Esophagus muscularis mucosa (tissue), 4 donors: ENCODE results near the gene MEOX2. TPM values are rescaled to one million over a fixed set of nuclear protein-coding genes. Genes with fewer than 3 reads are reported as not detected.

Experiments
- DNase-seq: peaks from one replicate; pipeline ENCODE4 v3.0.0-alpha.2; 2017; ENCODE audit errors: extremely low spot score
- H3K27ac ChIP-seq, 4 donors: fragments of 200-600 bp; sonication (generic); replicated peaks in 1 of 4; 1 replicate in 3 of 4; 2 replicates in 1 of 4; pipeline ENCODE4 v1.5.1; 2016 to 2019; ENCODE audit warnings: mild to moderate bottlenecking in 1 of 4
- H3K27me3 ChIP-seq, 4 donors: fragments of 200-600 bp; sonication (generic); one replicate each; pipeline versions ENCODE4 v1.5.1 to v1.6.0; 2016 to 2019
- H3K36me3 ChIP-seq, 4 donors: fragments of 200-600 bp; sonication (generic); one replicate each; pipeline ENCODE4 v1.5.1; 2016 to 2019
- H3K4me1 ChIP-seq, 4 donors: fragments of 200-600 bp; sonication (generic); one replicate each; pipeline ENCODE4 v1.5.1; 2016 to 2019
- H3K4me3 ChIP-seq, 4 donors: fragments of 200-600 bp; sonication (generic); 1 replicate in 2 of 4; 2 replicates in 2 of 4; pipeline ENCODE4 v1.5.1; 2016 to 2019; ENCODE audit warnings: mild to moderate bottlenecking in 4 of 4, moderate library complexity in 1 of 4
- H3K9me3 ChIP-seq, 4 donors: fragments of 200-600 bp; sonication (generic); 1 replicate in 3 of 4; 2 replicates in 1 of 4; pipeline ENCODE4 v1.5.1; 2016 to 2019
- CTCF ChIP-seq, 3 experiments: fragments of 200-600 bp in 2 of 3; fragments of 450-650 bp in 1 of 3; sonication (generic) in 2 of 3; IDR thresholded peaks; one replicate each; pipeline ENCODE4 v1.5.1; 2017 to 2019; ENCODE audit warnings: antibody characterized with exemption in 3 of 3, mild to moderate bottlenecking in 2 of 3, moderate library complexity in 1 of 3
- EP300 ChIP-seq: sonication (generic); formaldehyde crosslinking; IDR thresholded peaks from one replicate; pipeline ENCODE4 v1.6.1; 2017; ENCODE audit warnings: antibody characterized with exemption
- POLR2A ChIP-seq: fragments of 450-650 bp; IDR thresholded peaks from one replicate; pipeline ENCODE4 v1.6.1; 2017; ENCODE audit warnings: antibody characterized with exemption, moderate library complexity, mild to moderate bottlenecking, low read depth
- POLR2AphosphoS5 ChIP-seq, 2 donors: sonication (generic); formaldehyde crosslinking; IDR thresholded peaks; one replicate each; pipeline ENCODE4 v1.6.1; 2017; ENCODE audit warnings: antibody characterized with exemption in 2 of 2
- WGBS: methylation state at CpG from one replicate; pipeline ENCODE4 v1.1.5; 2018; 5-methylcytosine and 5-hydroxymethylcytosine counted together
- intact Hi-C: fragments of 100-400 bp; cut with DNase I; formaldehyde crosslinking; loops from one replicate; pipeline ENCODE4 v1.15.1; 2023
- total RNA-seq, 4 donors: library from RNA; depleted of rRNA; stranded (reverse); fragments of >200 nt; gene quantifications; one replicate each; pipeline versions ENCODE4 v1.1.0 to v1.2.1, GENCODE V29; 2016

Gene MEOX2
- total RNA-seq, 4 donors from 2014 or later = 3.6 to 32.3 (median 13.0) TPM

DNA sequence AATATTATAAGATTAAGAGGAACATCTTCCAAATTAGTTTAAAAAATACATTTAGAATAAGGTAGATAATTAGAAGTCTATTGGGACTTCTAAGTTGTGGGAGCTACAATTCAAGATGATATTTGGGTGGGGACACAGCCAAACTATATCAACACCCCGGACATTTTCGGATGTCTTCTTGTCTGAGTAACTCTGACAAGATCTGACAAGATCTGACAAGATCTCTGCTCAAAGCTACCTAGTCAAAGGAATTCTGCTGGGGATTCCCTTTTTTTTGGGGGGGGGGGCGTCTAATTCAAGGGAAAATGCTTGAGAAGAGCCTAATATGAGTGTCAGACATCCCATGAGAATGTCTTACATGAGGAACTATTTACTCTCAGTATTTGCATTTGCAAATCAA, 119.4 kb downstream of the MEOX2 start:
- intact Hi-C loops = no loop called here
- WGBS = 82% methylated on average over 3 of the region's 3 CpGs

GRCh38 chr7:15566476-15566875, 120.0 kb downstream of the MEOX2 start:
- Histone ChIP-seq H3K27ac (no peak overlapping the region), H3K4me3 (no peak overlapping the region), H3K27me3 (no peaks in the 10 kb centered on the region), H3K9me3 (peaks cover 0 to 5% (median 0%) of the 10 kb centered on the region in 4 donors), H3K36me3 (no peaks in the 10 kb centered on the region), H3K4me1 (peaks cover 0 to 13% (median 9%) of the 10 kb centered on the region in 4 donors)
- no peak for TF ChIP-seq EP300
- no peak for TF ChIP-seq CTCF (IDR thresholded peaks at IDR 0.05)
- no peak for TF ChIP-seq POLR2A
- no peak for TF ChIP-seq POLR2AphosphoS5 (IDR thresholded peaks at IDR 0.05)
- intact Hi-C loops = no loop called here
- DNase-seq = no peak
- 93% methylated on average over 5 of the region's 5 CpGs for WGBS

More for the DNA sequence above, 119.4 kb downstream of the MEOX2 start:
- H3K36me3 ChIP-seq = no peaks in the 10 kb centered on the region
- H3K9me3 ChIP-seq = peaks cover 0 to 5% (median 0%) of the 10 kb centered on the region in 4 donors
- H3K4me3 ChIP-seq = no peak overlapping the region
- no peak for DNase-seq
- TF ChIP-seq POLR2A = no peak
- TF ChIP-seq CTCF (IDR thresholded peaks at IDR 0.05) = no peak
- no peak for TF ChIP-seq EP300
- no peak for TF ChIP-seq POLR2AphosphoS5 (IDR thresholded peaks at IDR 0.05)
- no peaks in the 10 kb centered on the region for H3K27me3 ChIP-seq
- H3K4me1 ChIP-seq = peaks cover 0 to 12% (median 8%) of the 10 kb centered on the region in 4 donors
- H3K27ac ChIP-seq = no peak overlapping the region

DNA sequence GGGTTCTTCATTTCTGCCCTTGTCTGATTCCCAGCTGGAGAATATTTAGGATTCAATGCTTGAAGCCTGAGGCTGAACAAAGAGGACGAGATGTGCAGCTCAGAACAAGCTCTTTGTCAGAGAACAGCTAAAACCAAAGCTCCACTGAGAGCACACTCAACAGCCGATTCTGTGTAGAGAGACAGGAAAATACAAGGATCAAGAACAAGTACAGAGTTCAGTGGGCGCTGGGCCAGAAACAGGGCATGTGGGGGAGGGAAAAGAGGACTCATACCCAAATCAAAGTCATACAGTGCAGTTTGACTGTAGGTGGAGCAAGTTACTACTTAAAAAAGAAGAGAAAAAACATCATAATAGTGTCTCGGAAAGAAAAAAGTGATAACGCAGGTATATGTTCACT, 124.6 kb downstream of the MEOX2 start, which contains the start of gene AGMO:
TSS of gene AGMO (minus strand) at position 181 of the 400 bp plus-strand sequence.
- H3K4me1 ChIP-seq = peaks cover 0 to 9% (median 6%) of the 10 kb centered on the region in 4 donors
- H3K4me3 ChIP-seq = peak within 1 kb of the TSS; percentile 4 to 30 (median 9)
- DNase-seq = no peak
- peak within 1 kb of the TSS; percentile 30 to 60 (median 48) for H3K27ac ChIP-seq
- peaks cover 0 to 5% (median 0%) of the 10 kb centered on the region in 4 donors for H3K9me3 ChIP-seq
- H3K36me3 ChIP-seq = no peaks in the 10 kb centered on the region
- TF ChIP-seq POLR2A (no peak), POLR2AphosphoS5 (IDR thresholded peaks at IDR 0.05) (peak in 1 of 2 donors; percentile 50), CTCF (IDR thresholded peaks at IDR 0.05) (no peak)
- intact Hi-C loops = no loop called here
- no peaks in the 10 kb centered on the region for H3K27me3 ChIP-seq
- WGBS = 60% methylated on average over 5 of the region's 5 CpGs

Other genes starting within 250 kb of the MEOX2 start
- under 1 TPM in 3 of 4 donors, not detected in 1; 0.17 to 0.83 (median 0.45) TPM for gene AGMO, start 124.7 kb downstream of the MEOX2 start, total RNA-seq